IMR-90 (cell line): ENCODE data around the gene BICD2. TPM values are rescaled to one million over a fixed set of nuclear protein-coding genes. Genes with fewer than 3 reads are reported as not detected.

Experiments used
- ATAC-seq: fragments of 200-7000 bp; cut with Tn5 transposase; 2 replicates; pipeline ENCODE4 v1.9.1; 2020; ENCODE audit warnings: low read depth, mild to moderate bottlenecking, moderate library complexity
- BruUV-seq: library from RNA; stranded (reverse); fragments of 400-500 nt; replicated peaks from 2 replicates; lab custom pipeline; 2021; lab: Mats Ljungman, UMichigan
- CTCF ChIA-PET: fragments of 300-600 bp; formaldehyde crosslinking; extraction: SDS; loops from one replicate; lab custom pipeline; 2021; ENCODE audit warnings: antibody characterized with exemption; lab: Yijun Ruan, JAX
- POLR2A ChIA-PET: fragments of 300-600 bp; sonication (Branson Sonifier 250); formaldehyde crosslinking; loops from one replicate; lab custom pipeline; 2022; ENCODE audit warnings: antibody characterized with exemption; ENCODE audit not compliant: unreplicated experiment; lab: Charles Lee
- DNase-seq: peaks from one replicate; pipeline ENCODE4 v3.0.0; 2013
- H2AFZ ChIP-seq: replicated peaks from 2 replicates; pipeline ENCODE3; 2013; ENCODE audit warnings: low read length, mild to moderate bottlenecking; ENCODE audit not compliant: poor library complexity
- H2AK5ac ChIP-seq: 2 replicates; pipeline ENCODE4 v1.6.1; 2013; ENCODE audit warnings: low read depth, low read length, inconsistent platforms
- H2AK9ac ChIP-seq: replicated peaks from 2 replicates; pipeline ENCODE3; 2013; ENCODE audit warnings: mild to moderate bottlenecking, low read depth, low read length, moderate library complexity; ENCODE audit not compliant: poor library complexity
- H2BK120ac ChIP-seq: 2 replicates; pipeline ENCODE4 v1.6.1; 2013; ENCODE audit warnings: low read depth, low read length, inconsistent platforms
- H2BK15ac ChIP-seq: 3 replicates; pipeline ENCODE4 v1.6.1; 2013; ENCODE audit warnings: low read depth, low read length, inconsistent platforms
- H2BK20ac ChIP-seq: 2 replicates; pipeline ENCODE4 v1.6.1; 2013; ENCODE audit warnings: low read depth, mild to moderate bottlenecking, inconsistent platforms, low read length, moderate library complexity
- H2BK5ac ChIP-seq: 2 replicates; pipeline ENCODE4 v1.6.1; 2013; ENCODE audit warnings: mild to moderate bottlenecking, low read depth, low read length, inconsistent platforms; ENCODE audit not compliant: poor library complexity, severe bottlenecking
- H3K14ac ChIP-seq: replicated peaks from 2 replicates; pipeline ENCODE4 v1.6.1; 2013; ENCODE audit warnings: low read depth, low read length, inconsistent platforms
- H3K18ac ChIP-seq: 2 replicates; pipeline ENCODE4 v1.6.1; 2013; ENCODE audit warnings: low read depth, low read length, control low read depth
- H3K23ac ChIP-seq: 2 replicates; pipeline ENCODE4 v1.6.1; 2013; ENCODE audit warnings: low read depth, low read length, inconsistent platforms
- H3K27ac ChIP-seq: 2 replicates; pipeline ENCODE4 v1.5.1; 2013; ENCODE audit warnings: mild to moderate bottlenecking, control low read depth, low read length; ENCODE audit not compliant: insufficient read depth
- H3K27me3 ChIP-seq: 2 replicates; pipeline ENCODE4 v1.6.1; 2013; ENCODE audit warnings: low read length; ENCODE audit not compliant: control insufficient read depth, insufficient read depth
- H3K36me3 ChIP-seq: 2 replicates; pipeline ENCODE4 v1.6.1; 2013; ENCODE audit warnings: low read length, mixed read lengths; ENCODE audit not compliant: control insufficient read depth, insufficient read depth
- H3K4ac ChIP-seq: 2 replicates; pipeline ENCODE4 v1.6.1; 2013; ENCODE audit warnings: low read depth, low read length, inconsistent platforms
- H3K4me1 ChIP-seq: 2 replicates; pipeline ENCODE4 v1.6.1; 2013; ENCODE audit warnings: low read length, mixed read lengths; ENCODE audit not compliant: control insufficient read depth, insufficient read depth
- H3K4me2 ChIP-seq: 2 replicates; pipeline ENCODE4 v1.6.1; 2013; ENCODE audit warnings: low read depth, mild to moderate bottlenecking, control low read depth, low read length, moderate library complexity
- H3K4me3 ChIP-seq: 2 replicates; pipeline ENCODE4 v1.5.1; 2013; ENCODE audit warnings: low read depth, mild to moderate bottlenecking, control low read depth, low read length, moderate library complexity; ENCODE audit not compliant: insufficient read depth
- H3K56ac ChIP-seq: 2 replicates; pipeline ENCODE4 v1.6.1; 2013; ENCODE audit warnings: low read length, inconsistent platforms; ENCODE audit not compliant: insufficient read depth; ENCODE audit errors: extremely low read depth
- H3K79me1 ChIP-seq, 2 experiments: 2 replicates each; pipeline ENCODE4 v1.6.1; 2013; ENCODE audit warnings: low read length in 2 of 2, inconsistent platforms in 1 of 2, low read depth in 1 of 2
- H3K9ac ChIP-seq: 2 replicates; pipeline ENCODE4 v1.6.1; 2013; ENCODE audit warnings: low read depth, low read length, control low read depth
- H3K9me1 ChIP-seq: 2 replicates; pipeline ENCODE4 v1.6.1; 2013; ENCODE audit warnings: low read length, inconsistent platforms; ENCODE audit not compliant: insufficient read depth
- H3K9me3 ChIP-seq: 2 replicates; pipeline ENCODE4 v1.6.1; 2013; ENCODE audit warnings: low read length; ENCODE audit not compliant: control insufficient read depth, insufficient read depth
- H4K20me1 ChIP-seq: 2 replicates; pipeline ENCODE4 v1.6.1; 2013; ENCODE audit warnings: low read length, inconsistent platforms; ENCODE audit not compliant: insufficient read depth
- H4K5ac ChIP-seq: 2 replicates; pipeline ENCODE4 v1.6.1; 2013; ENCODE audit warnings: mild to moderate bottlenecking, low read depth, low read length, control low read depth
- H4K8ac ChIP-seq, 2 experiments: 2 replicates each; pipeline ENCODE4 v1.6.1; 2013; ENCODE audit warnings: low read depth in 2 of 2, low read length in 2 of 2, control low read depth in 1 of 2, inconsistent platforms in 1 of 2
- H4K91ac ChIP-seq: 2 replicates; pipeline ENCODE4 v1.6.1; 2013; ENCODE audit warnings: low read depth, low read length, inconsistent platforms; ENCODE audit not compliant: insufficient read depth
- BHLHE40 ChIP-seq: fragments of 150-350 bp; IDR thresholded peaks from 2 replicates; pipeline ENCODE4 v1.6.1; 2016; ENCODE audit warnings: mild to moderate bottlenecking, low read depth, low read length
- FOS ChIP-seq: fragments of 150-350 bp; IDR thresholded peaks from 2 replicates; pipeline ENCODE4 v1.6.1; 2016; ENCODE audit warnings: low read depth, low read length
- MAZ ChIP-seq: IDR thresholded peaks from 2 replicates; pipeline ENCODE4 v1.6.1; 2012; ENCODE audit warnings: low read depth, mild to moderate bottlenecking, low read length, improper control_type of control experiment, moderate library complexity, borderline replicate concordance
- MXI1 ChIP-seq: IDR thresholded peaks from 2 replicates; pipeline ENCODE4 v1.6.1; 2012; ENCODE audit warnings: low read depth, mild to moderate bottlenecking, low read length, moderate library complexity, borderline replicate concordance
- NFE2L2 ChIP-seq: fragments of 150-350 bp; IDR thresholded peaks from 2 replicates; pipeline ENCODE4 v1.6.1; 2016; ENCODE audit warnings: low read depth, mild to moderate bottlenecking, low read length
- POLR2A ChIP-seq: IDR thresholded peaks from 2 replicates; pipeline ENCODE4 v1.6.1; 2012; ENCODE audit warnings: mild to moderate bottlenecking, low read depth, low read length
- RAD21 ChIP-seq: IDR thresholded peaks from 2 replicates; pipeline ENCODE4 v1.6.1; 2012; ENCODE audit warnings: low read length, improper control_type of control experiment
- RCOR1 ChIP-seq: IDR thresholded peaks from 2 replicates; pipeline ENCODE4 v1.6.1; 2012; ENCODE audit warnings: mild to moderate bottlenecking, low read length, improper control_type of control experiment; ENCODE audit not compliant: insufficient replicate concordance
- SMC3 ChIP-seq: fragments of 150-350 bp; IDR thresholded peaks from 2 replicates; pipeline ENCODE4 v1.6.1; 2016; ENCODE audit warnings: low read depth, mild to moderate bottlenecking, antibody characterized with exemption, low read length, moderate library complexity
- WGBS, 2 experiments: methylation state at CpG; one replicate each; pipeline versions ENCODE4 v1.1.5 to v1.1.7; 2013; ENCODE audit warnings: missing lambda C conversion rate in 2 of 2; ENCODE audit not compliant: insufficient read length in 1 of 2; ENCODE audit errors: extremely low coverage in 2 of 2; 5-methylcytosine and 5-hydroxymethylcytosine counted together
- dilution Hi-C: fragments of 300-500 bp; cut with HindIII; formaldehyde crosslinking; loops from one replicate; pipeline ENCODE4 v1.14.3; 2018; ENCODE audit warnings: low sequenced_read_pairs; ENCODE audit not compliant: unreplicated experiment
- in situ Hi-C: fragments of 300-500 bp; cut with MboI; formaldehyde crosslinking; loops from 3 replicates; pipeline ENCODE4 v1.14.3; 2019; ENCODE audit warnings: low sequenced_read_pairs, inconsistent platforms, mixed read lengths
- intact Hi-C: fragments of 100-400 bp; cut with micrococcal nuclease; formaldehyde crosslinking; loops from 2 replicates; pipeline ENCODE4 v1.10.0; 2022
- polyA plus RNA-seq, 3 experiments: library from polyadenylated mRNA; depleted of rRNA; stranded (reverse); fragments of >200 nt; gene quantifications; 2 replicates each; pipeline ENCODE4 v1.2.3, GENCODE V29; 2012; ENCODE audit warnings: low replicate concordance in 1 of 3
- total RNA-seq: library from RNA; depleted of rRNA; stranded (reverse); fragments of >200 nt; gene quantifications from 2 replicates; pipeline ENCODE4 v1.2.3, GENCODE V29; 2012
- TF ChIP-seq, protein P1 (sequence below): conservative IDR thresholded peaks from 2 replicates; pipeline ENCODE4 v1.5.1; 2012; ENCODE audit warnings: mild to moderate bottlenecking, low read depth, low read length, improper control_type of control experiment

The BICD2 gene
- total and polyA plus RNA-seq, 2 of the 4 experiments (the other 2 are of a cell fraction): 21.5 to 35.7 TPM

DNA sequence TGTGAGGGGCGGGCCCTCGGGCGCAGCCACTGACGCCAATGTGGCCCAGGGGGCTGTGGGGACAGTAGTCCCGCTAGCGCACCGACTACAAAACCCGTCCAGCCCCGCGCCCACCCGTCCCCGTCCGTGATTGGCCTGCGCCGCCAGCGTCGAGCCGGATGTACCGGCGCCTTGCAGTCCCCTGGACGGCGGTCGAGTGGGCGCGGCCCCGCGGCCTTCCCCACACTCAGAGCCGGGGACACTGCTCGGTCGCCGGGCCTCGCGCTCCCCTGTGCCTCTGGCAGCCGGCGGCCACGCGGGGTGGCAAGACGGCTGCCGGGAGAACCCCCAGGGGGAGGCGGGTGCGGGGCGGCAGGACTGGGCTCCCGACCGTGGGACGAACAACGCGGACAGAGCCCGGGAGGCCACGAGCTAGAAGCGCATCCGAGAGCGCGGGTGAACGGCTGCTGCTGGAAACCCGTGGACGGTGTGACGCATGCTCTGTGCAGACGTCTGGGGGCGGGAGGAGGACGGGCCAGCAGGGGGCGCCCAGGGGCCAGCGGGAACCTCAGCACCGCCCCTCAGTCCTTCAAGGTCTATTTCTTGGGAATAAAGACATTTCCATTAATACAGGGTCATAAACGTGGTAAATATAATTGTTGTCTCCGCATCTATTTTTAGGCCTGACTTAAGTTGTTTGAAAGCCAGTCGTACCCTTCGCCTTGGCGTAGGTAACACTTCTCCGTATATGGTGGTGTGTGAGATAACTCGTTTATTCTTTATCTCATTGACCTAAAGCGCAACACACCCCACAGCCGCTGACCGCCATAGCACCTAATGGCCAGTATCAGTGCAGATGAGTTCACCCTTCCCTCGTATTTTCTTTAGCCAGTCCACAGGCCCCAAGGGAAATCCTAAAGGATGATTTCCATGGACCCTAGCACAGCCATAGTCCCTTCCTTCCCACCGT lies 629 bp upstream of the BICD2 start:
- H3K4me1 ChIP-seq: peaks cover 9% of the 10 kb centered on the region
- H4K20me1 ChIP-seq: peaks cover 37% of the 10 kb centered on the region
- TF ChIP-seq MAZ: peak; percentile 78
- TF ChIP-seq BHLHE40: peak; percentile 32; the same call in 1 of the 2 replicates
- TF ChIP-seq POLR2A: peak; percentile 90
- no peak for TF ChIP-seq NFE2L2
- TF ChIP-seq RAD21: peak; percentile 65
- peak; percentile 81; the same call in 1 of the 2 replicates for TF ChIP-seq MXI1
- TF ChIP-seq, protein P1, sequence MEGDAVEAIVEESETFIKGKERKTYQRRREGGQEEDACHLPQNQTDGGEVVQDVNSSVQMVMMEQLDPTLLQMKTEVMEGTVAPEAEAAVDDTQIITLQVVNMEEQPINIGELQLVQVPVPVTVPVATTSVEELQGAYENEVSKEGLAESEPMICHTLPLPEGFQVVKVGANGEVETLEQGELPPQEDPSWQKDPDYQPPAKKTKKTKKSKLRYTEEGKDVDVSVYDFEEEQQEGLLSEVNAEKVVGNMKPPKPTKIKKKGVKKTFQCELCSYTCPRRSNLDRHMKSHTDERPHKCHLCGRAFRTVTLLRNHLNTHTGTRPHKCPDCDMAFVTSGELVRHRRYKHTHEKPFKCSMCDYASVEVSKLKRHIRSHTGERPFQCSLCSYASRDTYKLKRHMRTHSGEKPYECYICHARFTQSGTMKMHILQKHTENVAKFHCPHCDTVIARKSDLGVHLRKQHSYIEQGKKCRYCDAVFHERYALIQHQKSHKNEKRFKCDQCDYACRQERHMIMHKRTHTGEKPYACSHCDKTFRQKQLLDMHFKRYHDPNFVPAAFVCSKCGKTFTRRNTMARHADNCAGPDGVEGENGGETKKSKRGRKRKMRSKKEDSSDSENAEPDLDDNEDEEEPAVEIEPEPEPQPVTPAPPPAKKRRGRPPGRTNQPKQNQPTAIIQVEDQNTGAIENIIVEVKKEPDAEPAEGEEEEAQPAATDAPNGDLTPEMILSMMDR: peak; percentile 98
- no peak for TF ChIP-seq RCOR1
- no peak for TF ChIP-seq FOS
- TF ChIP-seq SMC3: peak; percentile 72
- ATAC-seq (peak; percentile 80), DNase-seq (peak; percentile 96)
- H3K9me1 ChIP-seq: peaks cover 29% of the 10 kb centered on the region
- no peaks in the 10 kb centered on the region for H3K9me3 ChIP-seq
- H3K4ac ChIP-seq: peak overlapping the region; percentile 73
- dilution Hi-C loops (no loop called here), intact Hi-C loops (loop anchor here (1.0 to 5.0 kb wide), 2 partner anchors 25 to 38 kb away; no protein-coding TSS in a partner anchor), in situ Hi-C loops (no loop called here)
- BruUV-seq: no TSS peak
- H4K8ac ChIP-seq: peak overlapping the region; percentile 58 to 85
- peak overlapping the region; percentile 66 for H4K91ac ChIP-seq
- H2BK5ac ChIP-seq: peak overlapping the region; percentile 81
- H3K4me2 ChIP-seq: peak overlapping the region; percentile 74
- no peaks in the 10 kb centered on the region; the same call in 1 of the 2 replicates for H3K27me3 ChIP-seq
- H2AK5ac ChIP-seq: 0 out of 2 replicates have a peak overlapping the region, but pooled peaks have one; percentile 23
- H2BK20ac ChIP-seq: no peak overlapping the region
- H3K23ac ChIP-seq: peak overlapping the region; percentile 57; the same call in 1 of the 2 replicates
- H3K14ac ChIP-seq: 0 out of 2 replicates have a peak overlapping the region, but pooled peaks have one; percentile 35
- no peak overlapping the region for H2BK15ac ChIP-seq
- no peaks in the 10 kb centered on the region for H3K36me3 ChIP-seq
- H2AFZ ChIP-seq: peak overlapping the region; percentile 99
- peak overlapping the region; percentile 56 for H3K9ac ChIP-seq
- peak overlapping the region; percentile 90; the same call in 1 of the 2 replicates for H3K56ac ChIP-seq
- ChIA-PET POLR2A (no interaction called here), CTCF (interaction anchor here (0.6 to 1.0 kb wide), 2 partner anchors 44 to 682 kb away, joined by 3 to 4 read pairs; no protein-coding TSS in a partner anchor)
- H2BK120ac ChIP-seq: no peak overlapping the region; the same call in 1 of the 2 replicates
- peaks cover 24 to 43% of the 10 kb centered on the region in 2 experiments for H3K79me1 ChIP-seq
- peak overlapping the region; percentile 56 for H3K4me3 ChIP-seq
- WGBS, 2 experiments: 1% methylated on average over 37 of the region's 75 CpGs; no CpG with 5 or more reads in 1 of the 2 experiments
- peak overlapping the region; percentile 78 for H3K27ac ChIP-seq
- peak overlapping the region; percentile 17; the same call in 1 of the 2 replicates for H4K5ac ChIP-seq
- no peak overlapping the region for H3K18ac ChIP-seq
- peak overlapping the region; percentile 98 for H2AK9ac ChIP-seq
